HEK293 (cell line): ENCODE data around the gene MTR.

Source experiments
- CTCF ChIA-PET: fragments of 350-600 bp; formaldehyde crosslinking; extraction: SDS; loops from one replicate; lab custom pipeline; 2021; ENCODE audit warnings: antibody characterized with exemption; lab: Yijun Ruan, JAX
- POLR2A ChIA-PET: fragments of 300-600 bp; formaldehyde crosslinking; extraction: SDS; loops from one replicate; lab custom pipeline; 2020; ENCODE audit warnings: antibody characterized with exemption, inconsistent platforms; lab: Yijun Ruan, JAX
- H3K27ac ChIP-seq: fragments of 200-500 bp; sonication (Bioruptor generic); 2 replicates; pipeline ENCODE4 v1.5.1; 2014; ENCODE audit warnings: low read depth, low read length, control low read depth, inconsistent platforms; ENCODE audit errors: extremely low read depth
- H3K36me3 ChIP-seq, 2 experiments: fragments of 200-500 bp in 1 of 2; sonication (Bioruptor generic) in 1 of 2; 1 replicate in 1 of 2; 2 replicates in 1 of 2; pipeline ENCODE4 v1.5.1; 2014 to 2017; ENCODE audit warnings: inconsistent platforms in 2 of 2, low read length in 2 of 2; ENCODE audit not compliant: control insufficient read depth in 2 of 2, insufficient read depth in 1 of 2
- H3K4me1 ChIP-seq: fragments of 200-500 bp; sonication (Bioruptor generic); 2 replicates; pipeline ENCODE4 v1.5.1; 2014; ENCODE audit warnings: mild to moderate bottlenecking, low read length, inconsistent platforms; ENCODE audit not compliant: control insufficient read depth, insufficient read depth
- H3K4me3 ChIP-seq: 2 replicates; pipeline ENCODE4 v1.5.1; 2011; ENCODE audit warnings: low read depth, mild to moderate bottlenecking, control low read depth, low read length, moderate library complexity
- H3K9me3 ChIP-seq: fragments of 200-500 bp; sonication (Bioruptor generic); 2 replicates; pipeline ENCODE4 v1.5.1; 2014; ENCODE audit warnings: low read depth, low read length, inconsistent platforms; ENCODE audit not compliant: control insufficient read depth, insufficient read depth
- EGR2 ChIP-seq: fragments of 450-650 bp; formaldehyde crosslinking; IDR thresholded peaks from 2 replicates; pipeline ENCODE4 v1.5.1; 2016; ENCODE audit warnings: low read depth, missing biosample characterization, missing genetic modification characterization
- HOXC10 ChIP-seq: sonication (generic); formaldehyde crosslinking; IDR thresholded peaks from 2 replicates; pipeline ENCODE4 v1.8.1; 2023; ENCODE audit warnings: mild to moderate bottlenecking, missing genetic modification reagents
- PRDM1 ChIP-seq: fragments of 450-650 bp; formaldehyde crosslinking; IDR thresholded peaks from 2 replicates; pipeline ENCODE4; 2016; ENCODE audit warnings: missing biosample characterization, missing genetic modification characterization
- SP3 ChIP-seq: fragments of 450-650 bp; formaldehyde crosslinking; IDR thresholded peaks from 2 replicates; pipeline ENCODE4 v1.5.1; 2016; ENCODE audit warnings: missing biosample characterization, missing genetic modification characterization
- SP7 ChIP-seq: fragments of 450-650 bp; formaldehyde crosslinking; IDR thresholded peaks from 2 replicates; pipeline ENCODE4 v1.5.1; 2016; ENCODE audit warnings: missing biosample characterization, missing genetic modification characterization
- ZBTB7A ChIP-seq: fragments of 450-650 bp; formaldehyde crosslinking; IDR thresholded peaks from 2 replicates; pipeline ENCODE4 v1.5.1; 2016; ENCODE audit warnings: low read depth, missing biosample characterization, missing genetic modification characterization
- ZFHX2 ChIP-seq: fragments of 450-650 bp; formaldehyde crosslinking; conservative IDR thresholded peaks from 2 replicates; pipeline ENCODE4 v1.5.1; 2016; ENCODE audit warnings: missing biosample characterization, missing genetic modification characterization
- ZNF133 ChIP-seq: fragments of 450-650 bp; formaldehyde crosslinking; IDR thresholded peaks from 2 replicates; pipeline ENCODE4 v1.5.1; 2016; ENCODE audit warnings: missing biosample characterization, missing genetic modification characterization
- ZNF169 ChIP-seq: fragments of 450-650 bp; formaldehyde crosslinking; IDR thresholded peaks from 2 replicates; pipeline ENCODE4 v1.5.1; 2016; ENCODE audit warnings: missing biosample characterization, missing genetic modification characterization
- ZNF184 ChIP-seq: fragments of 450-650 bp; IDR thresholded peaks from 2 replicates; pipeline ENCODE4 v1.5.1; 2018; ENCODE audit warnings: missing biosample characterization, mild to moderate bottlenecking, missing genetic modification characterization
- ZNF19 ChIP-seq: fragments of 450-650 bp; formaldehyde crosslinking; IDR thresholded peaks from 2 replicates; pipeline ENCODE4; 2016; ENCODE audit warnings: missing biosample characterization, missing genetic modification characterization, low read depth
- ZNF202 ChIP-seq: fragments of 450-650 bp; formaldehyde crosslinking; IDR thresholded peaks from 2 replicates; pipeline ENCODE4 v1.5.1; 2016; ENCODE audit warnings: missing biosample characterization, missing genetic modification characterization, borderline replicate concordance
- ZNF221 ChIP-seq: fragments of 450-650 bp; formaldehyde crosslinking; IDR thresholded peaks from 2 replicates; pipeline ENCODE4 v1.5.1; 2017; ENCODE audit warnings: missing biosample characterization, missing genetic modification characterization, borderline replicate concordance
- ZNF24 ChIP-seq: fragments of 450-650 bp; formaldehyde crosslinking; IDR thresholded peaks from 2 replicates; pipeline ENCODE4 v1.5.1; 2016; ENCODE audit warnings: missing biosample characterization, missing genetic modification characterization
- ZNF335 ChIP-seq: fragments of 450-650 bp; formaldehyde crosslinking; conservative IDR thresholded peaks from 2 replicates; pipeline ENCODE4 v1.5.1; 2016; ENCODE audit warnings: missing biosample characterization, missing genetic modification characterization
- ZNF610 ChIP-seq: fragments of 450-650 bp; formaldehyde crosslinking; IDR thresholded peaks from 2 replicates; pipeline ENCODE4 v1.5.1; 2016; ENCODE audit warnings: missing biosample characterization, missing genetic modification characterization, borderline replicate concordance
- ZNF629 ChIP-seq: fragments of 450-650 bp; formaldehyde crosslinking; IDR thresholded peaks from 2 replicates; pipeline ENCODE4 v1.5.1; 2017; ENCODE audit warnings: missing biosample characterization, missing genetic modification characterization
- TF ChIP-seq, protein P1 (sequence below): IDR thresholded peaks from 2 replicates; pipeline ENCODE4 v1.6.1; 2011; ENCODE audit warnings: mild to moderate bottlenecking, low read depth, low read length, borderline replicate concordance
- TF ChIP-seq, protein P2 (sequence below): fragments of 450-650 bp; formaldehyde crosslinking; IDR thresholded peaks from 2 replicates; pipeline ENCODE4 v1.5.1; 2016; ENCODE audit warnings: missing biosample characterization, missing genetic modification characterization

MTR gene

DNA sequence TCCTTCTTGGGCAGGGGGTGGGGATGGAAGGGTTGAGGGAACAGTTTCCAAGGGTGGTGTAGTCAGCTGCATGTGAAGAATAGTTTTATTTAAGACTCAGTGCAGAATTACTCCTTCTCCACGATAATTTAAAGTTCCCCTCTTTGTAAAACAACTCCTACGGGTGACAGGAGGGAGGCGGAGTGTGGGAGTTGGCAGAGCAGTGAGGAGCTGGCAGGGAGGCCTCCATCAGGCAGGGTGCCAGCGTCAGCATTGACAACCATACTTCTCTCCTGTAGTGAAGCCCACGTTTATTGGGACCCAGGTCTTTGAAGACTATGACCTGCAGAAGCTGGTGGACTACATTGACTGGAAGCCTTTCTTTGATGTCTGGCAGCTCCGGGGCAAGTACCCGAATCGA, 93.8 kb downstream of the MTR start:
- Histone ChIP-seq H3K4me1 (no peaks in the 10 kb centered on the region), H3K4me3 (no peak overlapping the region), H3K27ac (no peak overlapping the region), H3K9me3 (no peaks in the 10 kb centered on the region), H3K36me3 (peaks cover 22 to 89% of the 10 kb centered on the region in 2 experiments)
- ChIA-PET CTCF (interaction anchor here (1.4 kb wide), 1 partner anchor 674 kb away, joined by 3 read pairs; no protein-coding TSS in a partner anchor), POLR2A (interaction anchor here (1.1 kb wide), 1 partner anchor 94 kb away, joined by 3 read pairs; the partner anchor contains the start of gene MTR)
- peak; percentile 92 for TF ChIP-seq ZFHX2
- TF ChIP-seq HOXC10, result no peak
- TF ChIP-seq EGR2 (tag by site-specific recombination), result peak; percentile 88

DNA sequence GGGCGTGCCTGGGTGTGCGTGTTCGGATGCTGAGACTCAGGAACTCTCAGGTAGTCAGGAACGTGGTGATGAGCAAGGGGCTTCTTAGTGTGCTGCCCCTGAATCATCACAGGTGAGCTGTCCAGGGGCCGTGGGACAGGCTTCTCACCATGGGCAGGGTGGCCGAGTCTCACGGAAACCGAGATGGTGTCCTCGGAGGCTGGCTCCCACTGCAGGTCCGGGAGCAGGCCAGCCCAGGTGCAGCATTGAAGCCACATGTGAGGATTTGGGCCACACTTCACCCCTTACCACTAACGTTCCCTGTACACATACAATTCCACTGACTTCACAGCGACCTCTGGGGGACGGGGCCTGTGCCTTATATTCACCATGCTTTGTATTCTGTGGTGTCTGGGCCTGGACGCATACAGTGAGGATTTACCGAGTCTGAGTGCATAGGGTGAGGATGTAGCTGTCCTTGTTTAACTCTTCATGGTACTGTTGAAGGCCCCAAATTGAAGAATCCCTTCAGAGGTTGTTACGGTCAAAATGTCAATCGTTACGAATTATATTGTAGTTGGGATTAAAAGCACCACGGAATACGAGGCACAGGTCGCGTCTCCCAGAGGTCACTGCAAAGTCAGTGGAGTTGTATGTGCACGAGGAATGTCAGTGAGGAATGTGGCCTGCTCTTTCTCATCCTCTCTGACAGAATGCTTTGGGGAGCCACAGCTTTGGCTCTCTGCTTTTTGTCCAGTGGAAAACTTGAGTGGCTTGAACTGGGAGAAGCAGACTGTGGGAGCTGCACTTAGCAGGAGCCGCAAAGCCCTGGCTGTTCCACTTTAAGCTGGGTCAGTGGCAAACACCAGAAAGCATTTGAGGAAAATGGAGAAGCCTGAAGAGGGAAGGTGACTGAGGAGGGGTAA, 95.3 kb downstream of the MTR start:
- Histone ChIP-seq H3K4me3 (no peak overlapping the region), H3K9me3 (no peaks in the 10 kb centered on the region), H3K36me3 (peaks cover 29 to 97% of the 10 kb centered on the region in 2 experiments), H3K4me1 (no peaks in the 10 kb centered on the region), H3K27ac (no peak overlapping the region)
- ChIA-PET POLR2A (no interaction called here), CTCF (no interaction called here)
- no peak for TF ChIP-seq ZNF221 (tag by site-specific recombination)
- TF ChIP-seq, protein P1, sequence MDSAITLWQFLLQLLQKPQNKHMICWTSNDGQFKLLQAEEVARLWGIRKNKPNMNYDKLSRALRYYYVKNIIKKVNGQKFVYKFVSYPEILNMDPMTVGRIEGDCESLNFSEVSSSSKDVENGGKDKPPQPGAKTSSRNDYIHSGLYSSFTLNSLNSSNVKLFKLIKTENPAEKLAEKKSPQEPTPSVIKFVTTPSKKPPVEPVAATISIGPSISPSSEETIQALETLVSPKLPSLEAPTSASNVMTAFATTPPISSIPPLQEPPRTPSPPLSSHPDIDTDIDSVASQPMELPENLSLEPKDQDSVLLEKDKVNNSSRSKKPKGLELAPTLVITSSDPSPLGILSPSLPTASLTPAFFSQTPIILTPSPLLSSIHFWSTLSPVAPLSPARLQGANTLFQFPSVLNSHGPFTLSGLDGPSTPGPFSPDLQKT, result no peak
- TF ChIP-seq ZNF610 (tag by site-specific recombination), result no peak
- TF ChIP-seq SP3 (tag by site-specific recombination), result no peak
- TF ChIP-seq ZNF169 (tag by site-specific recombination), result no peak
- no peak for TF ChIP-seq ZNF24 (tag by site-specific recombination)

DNA sequence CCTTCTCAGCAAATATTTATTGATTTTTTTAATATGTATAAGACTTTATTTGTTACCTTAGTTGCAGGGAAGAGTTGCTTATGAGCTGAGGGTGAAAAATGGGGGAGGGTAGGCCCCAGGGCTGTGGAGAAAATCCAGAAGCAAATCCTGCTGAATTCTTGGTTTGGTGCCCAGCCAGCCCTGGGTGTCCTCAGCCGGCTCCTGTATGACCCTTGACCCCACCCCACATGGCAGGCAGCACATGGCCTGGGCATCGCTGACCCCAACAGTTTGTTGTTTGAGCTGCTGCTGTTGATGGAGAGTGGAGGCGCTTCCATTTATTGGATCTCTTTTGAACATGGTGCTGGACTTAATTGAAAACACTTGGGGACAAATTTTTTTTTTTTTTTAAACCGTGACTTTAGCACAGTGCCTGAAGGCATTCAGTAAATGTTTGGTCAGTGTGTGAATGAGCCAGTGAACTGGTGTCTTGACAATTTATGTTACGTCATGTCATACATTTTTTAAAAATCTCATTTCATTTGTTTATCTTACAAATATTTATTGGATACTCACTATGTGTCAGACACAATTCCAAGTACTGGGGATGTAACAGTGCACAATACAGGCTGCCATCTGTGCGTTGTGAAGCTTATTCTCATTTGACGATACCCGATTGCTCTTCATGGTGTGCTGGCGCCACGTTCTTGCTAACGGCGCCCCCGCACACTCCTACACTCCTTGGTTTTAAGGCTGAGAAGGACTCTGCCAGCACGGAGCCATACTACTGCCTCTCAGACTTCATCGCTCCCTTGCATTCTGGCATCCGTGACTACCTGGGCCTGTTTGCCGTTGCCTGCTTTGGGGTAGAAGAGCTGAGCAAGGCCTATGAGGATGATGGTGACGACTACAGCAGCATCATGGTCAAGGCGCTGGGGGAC, 98.8 kb downstream of the MTR start:
- Histone ChIP-seq H3K9me3 (no peaks in the 10 kb centered on the region), H3K36me3 (peaks cover 52 to 98% of the 10 kb centered on the region in 2 experiments), H3K4me3 (no peak overlapping the region), H3K27ac (no peak overlapping the region), H3K4me1 (no peaks in the 10 kb centered on the region)
- ChIA-PET POLR2A (interaction anchor here (0.8 to 1.2 kb wide), 2 partner anchors 12 to 289 kb away, joined by 3 read pairs; partner anchors contain the start of gene HEATR1), CTCF (interaction anchor here (0.7 to 1.4 kb wide), 4 partner anchors 101 to 668 kb away, joined by 3 to 4 read pairs (median 3); no protein-coding TSS in a partner anchor)
- TF ChIP-seq ZNF629 (no peak), PRDM1 (no peak), ZNF335 (tag by site-specific recombination) (no peak)

DNA sequence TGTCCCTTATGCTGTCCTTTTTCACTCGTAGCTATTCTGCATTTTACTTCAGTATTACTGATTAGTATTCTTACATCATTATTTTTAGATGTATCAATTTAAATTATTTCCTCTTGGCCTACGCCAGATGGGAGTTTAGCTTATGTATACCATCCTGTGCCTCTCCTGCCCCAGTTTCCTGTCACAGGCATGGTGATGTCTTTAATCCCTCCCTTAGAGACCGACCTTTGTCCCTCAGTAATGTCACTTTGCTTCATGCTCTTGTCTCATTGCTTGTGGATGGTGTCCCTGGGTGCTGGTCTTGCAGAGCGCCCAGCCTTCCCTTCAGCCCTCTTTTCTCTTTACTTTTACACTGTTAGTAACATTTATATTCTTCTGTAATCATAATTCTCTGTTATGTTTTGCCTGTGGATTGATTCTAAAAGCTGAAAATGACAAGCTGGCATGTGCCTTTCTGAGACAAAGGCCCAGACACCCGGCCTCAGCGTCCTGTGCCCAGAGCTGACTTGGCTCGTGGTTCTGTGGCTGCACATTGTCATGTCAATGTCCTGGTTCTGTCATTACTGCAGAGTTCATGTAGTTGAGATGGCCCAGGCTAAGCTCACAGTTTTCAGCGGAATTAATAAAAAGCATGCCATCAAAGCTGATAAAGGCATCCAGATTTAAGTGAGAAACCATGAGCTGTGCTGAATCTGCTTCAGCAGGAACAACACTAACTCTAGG, 100.7 kb downstream of the MTR start:
- H3K4me3 ChIP-seq, result no peak overlapping the region
- no peaks in the 10 kb centered on the region for H3K9me3 ChIP-seq
- H3K27ac ChIP-seq, result no peak overlapping the region
- H3K36me3 ChIP-seq, result peaks cover 55 to 87% of the 10 kb centered on the region in 2 experiments
- no peaks in the 10 kb centered on the region for H3K4me1 ChIP-seq
- CTCF ChIA-PET, result interaction anchor here (0.6 to 1.7 kb wide), 6 partner anchors 10 to 491 kb away, joined by 3 to 8 read pairs (median 4); no protein-coding TSS in a partner anchor
- POLR2A ChIA-PET, result interaction anchor here (0.5 kb wide), 1 partner anchor 86 kb away, joined by 3 read pairs; no protein-coding TSS in a partner anchor
- no peak for TF ChIP-seq SP7 (tag by site-specific recombination)
- no peak for TF ChIP-seq ZBTB7A (tag by site-specific recombination)
- TF ChIP-seq ZNF133 (tag by site-specific recombination), result no peak
- no peak for TF ChIP-seq ZNF184 (tag by site-specific recombination)
- TF ChIP-seq, protein P2, sequence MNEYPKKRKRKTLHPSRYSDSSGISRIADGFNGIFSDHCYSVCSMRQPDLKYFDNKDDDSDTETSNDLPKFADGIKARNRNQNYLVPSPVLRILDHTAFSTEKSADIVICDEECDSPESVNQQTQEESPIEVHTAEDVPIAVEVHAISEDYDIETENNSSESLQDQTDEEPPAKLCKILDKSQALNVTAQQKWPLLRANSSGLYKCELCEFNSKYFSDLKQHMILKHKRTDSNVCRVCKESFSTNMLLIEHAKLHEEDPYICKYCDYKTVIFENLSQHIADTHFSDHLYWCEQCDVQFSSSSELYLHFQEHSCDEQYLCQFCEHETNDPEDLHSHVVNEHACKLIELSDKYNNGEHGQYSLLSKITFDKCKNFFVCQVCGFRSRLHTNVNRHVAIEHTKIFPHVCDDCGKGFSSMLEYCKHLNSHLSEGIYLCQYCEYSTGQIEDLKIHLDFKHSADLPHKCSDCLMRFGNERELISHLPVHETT (tag by site-specific recombination), result no peak
- no peak for TF ChIP-seq ZNF19
- TF ChIP-seq ZNF202, result no peak
